Thoracic aorta (tissue), 2 donors: ENCODE data around the gene LCNL1. TPM values are rescaled to one million over a fixed set of nuclear protein-coding genes. Genes with fewer than 3 reads are reported as not detected.
A peak's percentile ranks its signal among the peaks of the same experiment; 100 is the strongest.

Experiments
- ATAC-seq: fragments of 150-250 bp; one replicate; pipeline ENCODE4 v1.8.0; 2017; ENCODE audit warnings: low read depth; ENCODE audit not compliant: insufficient number of reproducible peaks, low FRiP score
- DNase-seq: peaks from one replicate; pipeline ENCODE4 v3.0.0-alpha.2; 2020; ENCODE audit warnings: low spot score
- H3K27ac ChIP-seq, 2 donors: fragments of 200-600 bp; sonication (generic); 1 replicate in 1 of 2; 2 replicates in 1 of 2; pipeline ENCODE4 v1.5.1; 2016; ENCODE audit warnings: mild to moderate bottlenecking in 2 of 2, moderate library complexity in 2 of 2
- H3K27me3 ChIP-seq: fragments of 200-600 bp; sonication (generic); replicated peaks from 2 replicates; pipeline ENCODE4 v1.6.0; 2016; ENCODE audit warnings: mild to moderate bottlenecking; ENCODE audit not compliant: insufficient read depth
- H3K36me3 ChIP-seq: fragments of 200-600 bp; sonication (generic); one replicate; pipeline ENCODE4 v1.5.1; 2016
- H3K4me1 ChIP-seq, 2 donors: fragments of 200-600 bp; sonication (generic); 1 replicate in 1 of 2; 2 replicates in 1 of 2; pipeline versions ENCODE4 v1.5.1 to v1.6.0; 2016; ENCODE audit warnings: low read depth in 2 of 2, mild to moderate bottlenecking in 1 of 2; ENCODE audit not compliant: control insufficient read depth in 1 of 2
- H3K4me3 ChIP-seq: fragments of 200-600 bp; sonication (generic); 2 replicates; pipeline ENCODE4 v1.5.1; 2016; ENCODE audit warnings: mild to moderate bottlenecking
- H3K9me3 ChIP-seq: fragments of 200-600 bp; sonication (generic); 2 replicates; pipeline ENCODE4 v1.5.1; 2016
- total RNA-seq, 2 donors: library from RNA; depleted of rRNA; stranded (reverse); fragments of >200 nt; gene quantifications; one replicate each; pipeline versions ENCODE4 v1.1.0 to v1.2.3, GENCODE V29; 2016
- TF ChIP-seq, protein P1 (sequence below): fragments of 200-600 bp; sonication (generic); IDR thresholded peaks from one replicate; pipeline ENCODE4 v1.5.1; 2019; ENCODE audit warnings: antibody characterized with exemption

LCNL1 gene
- total RNA-seq, 2 donors from 2014 or later, result not detected

DNA sequence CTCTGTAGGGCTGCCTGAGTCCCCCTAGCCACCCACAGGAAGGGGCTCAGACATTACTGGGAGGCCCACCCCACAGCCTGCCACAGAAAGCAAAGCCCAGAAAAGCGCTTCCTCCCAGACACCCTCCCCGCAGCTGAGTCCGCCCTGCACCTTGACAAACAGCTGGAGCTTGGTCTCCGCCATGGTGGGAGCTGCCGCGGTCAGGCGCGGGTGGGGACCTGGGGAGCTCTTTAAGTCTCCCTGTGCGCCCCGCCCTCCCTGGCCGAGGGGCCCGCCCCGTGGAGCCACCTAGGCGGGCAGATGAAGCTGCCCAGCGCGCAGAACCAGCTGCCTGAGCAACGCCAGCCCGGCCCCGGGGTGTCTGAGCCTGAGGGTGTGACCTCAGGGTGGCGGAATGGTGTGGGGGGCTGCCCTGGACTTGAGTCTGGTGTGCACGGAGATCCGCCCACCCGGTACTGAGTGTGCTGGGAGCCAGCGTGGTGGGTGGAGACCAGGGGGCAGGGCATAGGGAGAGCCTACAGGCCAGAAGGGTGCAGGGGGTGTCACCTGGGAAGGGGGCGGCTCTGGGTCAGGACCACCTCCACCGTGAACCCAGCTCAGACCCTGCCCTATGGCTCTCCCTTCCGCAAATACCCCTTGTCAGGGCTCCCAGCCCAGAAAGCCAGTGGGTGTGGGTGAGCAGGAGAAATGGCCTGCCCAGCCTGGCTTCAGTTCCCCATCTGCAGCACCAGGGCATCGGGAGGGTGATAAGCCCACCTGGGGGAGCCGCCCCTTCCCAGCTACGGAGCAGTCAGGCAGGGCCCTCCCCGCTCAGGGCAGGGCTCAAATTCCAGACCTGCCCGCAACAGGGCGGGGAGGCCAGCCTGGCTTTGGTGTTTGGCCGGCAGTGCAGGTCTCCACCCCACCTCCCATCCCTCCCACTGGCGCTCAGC lies 13.8 kb downstream of the LCNL1 start, which contains the start of gene CLIC3:
Gene CLIC3, minus strand, starts transcription at position 208 of the 932 bp plus-strand sequence. Its CDS starts 25 bp downstream, at position 183.
- TF ChIP-seq, protein P1, sequence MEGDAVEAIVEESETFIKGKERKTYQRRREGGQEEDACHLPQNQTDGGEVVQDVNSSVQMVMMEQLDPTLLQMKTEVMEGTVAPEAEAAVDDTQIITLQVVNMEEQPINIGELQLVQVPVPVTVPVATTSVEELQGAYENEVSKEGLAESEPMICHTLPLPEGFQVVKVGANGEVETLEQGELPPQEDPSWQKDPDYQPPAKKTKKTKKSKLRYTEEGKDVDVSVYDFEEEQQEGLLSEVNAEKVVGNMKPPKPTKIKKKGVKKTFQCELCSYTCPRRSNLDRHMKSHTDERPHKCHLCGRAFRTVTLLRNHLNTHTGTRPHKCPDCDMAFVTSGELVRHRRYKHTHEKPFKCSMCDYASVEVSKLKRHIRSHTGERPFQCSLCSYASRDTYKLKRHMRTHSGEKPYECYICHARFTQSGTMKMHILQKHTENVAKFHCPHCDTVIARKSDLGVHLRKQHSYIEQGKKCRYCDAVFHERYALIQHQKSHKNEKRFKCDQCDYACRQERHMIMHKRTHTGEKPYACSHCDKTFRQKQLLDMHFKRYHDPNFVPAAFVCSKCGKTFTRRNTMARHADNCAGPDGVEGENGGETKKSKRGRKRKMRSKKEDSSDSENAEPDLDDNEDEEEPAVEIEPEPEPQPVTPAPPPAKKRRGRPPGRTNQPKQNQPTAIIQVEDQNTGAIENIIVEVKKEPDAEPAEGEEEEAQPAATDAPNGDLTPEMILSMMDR, result no peak
- Histone ChIP-seq H3K27me3 (no peaks in the 10 kb centered on the region), H3K9me3 (no peaks in the 10 kb centered on the region), H3K27ac (peak within 1 kb of the TSS in 1 of 2 donors; percentile 54), H3K36me3 (no peaks in the 10 kb centered on the region), H3K4me3 (peak within 1 kb of the TSS; percentile 63), H3K4me1 (peaks cover 24 to 37% of the 10 kb centered on the region in 2 donors)
- DNase-seq, result no peak
- ATAC-seq, result no peak

DNA sequence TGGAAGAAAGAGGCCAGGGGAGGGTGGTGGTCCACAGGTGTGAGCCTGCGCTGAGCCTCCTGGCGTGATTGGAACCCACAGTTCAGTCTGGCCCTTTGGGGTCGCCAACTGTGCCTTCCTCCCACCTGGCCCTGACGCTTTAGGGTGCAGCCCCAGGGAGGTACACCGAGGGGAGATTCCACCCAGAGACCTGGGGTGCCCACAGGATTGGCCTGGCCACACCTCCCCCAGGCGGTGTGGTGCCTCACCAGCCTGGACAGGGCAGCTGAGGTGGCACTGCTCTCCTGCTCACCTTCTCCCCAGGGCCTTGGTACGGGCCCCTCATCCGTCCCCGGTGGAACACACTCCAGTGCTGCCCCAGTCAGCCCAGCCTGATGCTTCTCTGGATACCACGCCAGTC lies 14.6 kb downstream of the LCNL1 start:
- Histone ChIP-seq H3K27ac (no peak overlapping the region), H3K4me3 (no peak overlapping the region), H3K36me3 (no peaks in the 10 kb centered on the region), H3K9me3 (no peaks in the 10 kb centered on the region), H3K27me3 (no peaks in the 10 kb centered on the region), H3K4me1 (peaks cover 24 to 37% of the 10 kb centered on the region in 2 donors)
- ATAC-seq (no peak), DNase-seq (no peak)
- TF ChIP-seq, protein P1, result no peak

DNA sequence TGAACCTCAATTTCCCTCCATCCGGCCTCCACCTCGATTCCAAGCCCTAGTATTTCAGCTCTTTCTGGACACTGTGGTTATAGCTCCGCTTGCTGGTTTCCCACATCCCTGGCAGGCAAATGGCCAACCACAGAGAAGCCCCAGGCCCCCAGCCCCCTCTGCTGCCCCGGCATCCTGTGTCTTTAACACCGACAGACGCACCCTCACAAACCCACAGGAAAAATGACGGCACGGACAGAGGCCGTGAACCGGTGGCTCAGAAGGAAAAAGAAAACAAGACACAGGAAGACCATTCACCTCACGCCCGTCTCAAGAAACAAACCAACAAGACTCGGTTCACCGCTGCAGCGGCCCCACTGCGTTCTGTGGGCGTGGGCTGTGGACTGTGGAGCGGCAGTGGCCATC lies 15.0 kb downstream of the LCNL1 start:
- H3K9me3 ChIP-seq, result no peaks in the 10 kb centered on the region
- no peak overlapping the region for H3K4me3 ChIP-seq
- TF ChIP-seq, protein P1, result no peak
- H3K27ac ChIP-seq, result no peak overlapping the region
- H3K4me1 ChIP-seq, result peaks cover 22 to 33% of the 10 kb centered on the region in 2 donors
- no peaks in the 10 kb centered on the region for H3K27me3 ChIP-seq
- ATAC-seq (no peak), DNase-seq (no peak)
- no peaks in the 10 kb centered on the region for H3K36me3 ChIP-seq

DNA sequence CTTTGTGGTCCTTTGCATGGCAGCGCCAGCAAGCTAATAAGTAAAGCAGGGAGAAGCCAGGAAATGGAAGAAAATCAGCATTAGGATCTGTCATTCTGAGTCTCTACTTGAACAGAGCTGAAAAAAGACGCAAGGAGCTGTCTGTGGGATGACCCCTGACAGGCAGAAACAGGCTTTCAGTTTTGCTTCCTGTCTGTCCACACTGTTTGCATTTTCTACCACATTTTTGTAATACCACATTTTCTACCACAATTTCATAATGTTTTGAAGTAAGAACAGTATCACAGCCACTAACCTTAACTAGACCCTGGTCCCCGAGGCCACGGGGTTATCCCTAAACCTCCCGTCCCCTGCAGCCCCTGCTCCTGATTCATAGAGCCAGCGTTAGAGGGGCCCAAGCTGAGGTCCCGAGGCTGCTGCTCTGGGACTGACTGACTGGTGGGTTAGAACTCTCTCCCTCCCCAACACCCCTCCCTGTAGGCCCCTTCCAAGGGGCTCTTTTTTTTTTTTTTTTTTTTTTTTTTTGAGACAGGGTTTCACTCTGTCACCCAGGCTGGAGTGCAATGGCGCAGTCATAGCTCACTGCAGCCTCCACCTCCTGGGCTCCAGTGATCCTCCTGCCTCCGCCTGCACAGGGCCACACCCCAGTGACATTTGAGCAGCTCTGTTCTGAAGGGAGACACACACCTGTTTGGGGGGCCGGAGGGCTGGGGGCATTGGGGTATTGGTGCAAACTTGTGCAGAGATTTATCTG lies 17.6 kb downstream of the LCNL1 start:
- no peaks in the 10 kb centered on the region for H3K27me3 ChIP-seq
- ATAC-seq, result no peak
- H3K4me3 ChIP-seq, result no peak overlapping the region
- H3K36me3 ChIP-seq, result no peaks in the 10 kb centered on the region
- DNase-seq, result no peak
- H3K27ac ChIP-seq, result no peak overlapping the region
- no peaks in the 10 kb centered on the region for H3K9me3 ChIP-seq
- TF ChIP-seq, protein P1, result no peak
- H3K4me1 ChIP-seq, result peaks cover 15 to 18% of the 10 kb centered on the region in 2 donors
